ENCODE data around the gene DGCR2. TPM values are rescaled to one million over a fixed set of nuclear protein-coding genes. Genes with fewer than 3 reads are reported as not detected.

The DGCR2 gene
- polyA plus RNA-seq, 1 donor (not counting 4 experiments of a cell fraction or from before 2014, with no cell fraction given) = 23.2 TPM

- Histone ChIP-seq H3K9ac (ENCODE audit: control insufficient read depth, extremely low read depth, insufficient read depth, low read length) (no peak overlapping the region), H4K20me1 (ENCODE audit: control insufficient read depth, extremely low read depth, insufficient read depth, low read length) (peaks cover 2% of the 10 kb centered on the region), H3K27me3 (ENCODE audit: control insufficient read depth, extremely low read depth, insufficient read depth, low read length) (no peaks in the 10 kb centered on the region), H3K9me1 (ENCODE audit: control insufficient read depth, extremely low read depth, insufficient read depth, low read length) (no peaks in the 10 kb centered on the region), H3K79me2 (ENCODE audit: control insufficient read depth, insufficient read depth, low read length) (peaks cover 2% of the 10 kb centered on the region), H3K9me3 (ENCODE audit: control insufficient read depth, low read depth, low read length) (no peaks in the 10 kb centered on the region), H3K4me2 (ENCODE audit: control insufficient read depth, extremely low read depth, insufficient read depth, low read depth, low read length) (no peak overlapping the region), H3K27ac (ENCODE audit: control insufficient read depth, insufficient read depth, low read length) (no peak overlapping the region), H3K36me3 (ENCODE audit: control insufficient read depth in 2 of 2, extremely low read depth in 1 of 2, insufficient read depth in 2 of 2, low read length in 2 of 2) (peaks cover 5 to 7% of the 10 kb centered on the region in 2 experiments), H3K4me3 (ENCODE audit: control insufficient read depth in 2 of 3, extremely low read depth in 1 of 3, insufficient read depth in 2 of 3, low read depth in 1 of 3, low read length in 3 of 3) (no peak overlapping the region), H3K4me1 (ENCODE audit: control insufficient read depth, extremely low read depth, insufficient read depth, low read length) (peaks cover 2% of the 10 kb centered on the region), H2AFZ (ENCODE audit: control insufficient read depth, low read length) (no peak overlapping the region)
- FAIRE-seq = no peak
- no peak for TF ChIP-seq EZH2 (IDR thresholded peaks at IDR 0.05; ENCODE audit: low read length)
- no peak for TF ChIP-seq CTCF (optimal IDR thresholded peaks at IDR 0.05 in 1 of 3, IDR thresholded peaks at IDR 0.05 in 1 of 3, conservative IDR thresholded peaks at IDR 0.05 in 1 of 3; ENCODE audit: extremely low read depth in 1 of 3, insufficient read depth in 2 of 3, low read length in 3 of 3)
- dilution Hi-C loops (cut with MboI; ENCODE audit: extremely low pct_ligation_motif_present, low sequenced_read_pairs) = no loop called here
- no peak for DNase-seq (ENCODE audit: low read depth, low spot score)
These were observed 40.9 kb downstream of the DGCR2 start for GRCh38 chr22:19081351-19081750.

GRCh38 chr22:19080853-19081252, 41.4 kb downstream of the DGCR2 start:
- no peaks in the 10 kb centered on the region for H3K4me1 ChIP-seq (ENCODE audit: control insufficient read depth, extremely low read depth, insufficient read depth, low read length)
- H3K4me2 ChIP-seq (ENCODE audit: control insufficient read depth, extremely low read depth, insufficient read depth, low read depth, low read length) = no peak overlapping the region
- DNase-seq (ENCODE audit: low read depth, low spot score) (no peak), FAIRE-seq (no peak)
- H3K27me3 ChIP-seq (ENCODE audit: control insufficient read depth, extremely low read depth, insufficient read depth, low read length) = no peaks in the 10 kb centered on the region
- H3K36me3 ChIP-seq (ENCODE audit: control insufficient read depth in 2 of 2, extremely low read depth in 1 of 2, insufficient read depth in 2 of 2, low read length in 2 of 2) = peaks cover 4 to 6% of the 10 kb centered on the region in 2 experiments
- peaks cover 2% of the 10 kb centered on the region for H4K20me1 ChIP-seq (ENCODE audit: control insufficient read depth, extremely low read depth, insufficient read depth, low read length)
- H2AFZ ChIP-seq (ENCODE audit: control insufficient read depth, low read length) = no peak overlapping the region
- dilution Hi-C loops (cut with MboI; ENCODE audit: extremely low pct_ligation_motif_present, low sequenced_read_pairs) = no loop called here
- no peak overlapping the region for H3K4me3 ChIP-seq (ENCODE audit: control insufficient read depth in 2 of 3, extremely low read depth in 1 of 3, insufficient read depth in 2 of 3, low read depth in 1 of 3, low read length in 3 of 3)
- H3K9me1 ChIP-seq (ENCODE audit: control insufficient read depth, extremely low read depth, insufficient read depth, low read length) = no peaks in the 10 kb centered on the region
- no peak for TF ChIP-seq CTCF (optimal IDR thresholded peaks at IDR 0.05 in 1 of 3, IDR thresholded peaks at IDR 0.05 in 1 of 3, conservative IDR thresholded peaks at IDR 0.05 in 1 of 3; ENCODE audit: extremely low read depth in 1 of 3, insufficient read depth in 2 of 3, low read length in 3 of 3)
- TF ChIP-seq EZH2 (IDR thresholded peaks at IDR 0.05; ENCODE audit: low read length) = no peak
- no peak overlapping the region for H3K27ac ChIP-seq (ENCODE audit: control insufficient read depth, insufficient read depth, low read length)
- H3K79me2 ChIP-seq (ENCODE audit: control insufficient read depth, insufficient read depth, low read length) = peaks cover 2% of the 10 kb centered on the region
- H3K9me3 ChIP-seq (ENCODE audit: control insufficient read depth, low read depth, low read length) = no peaks in the 10 kb centered on the region
- H3K9ac ChIP-seq (ENCODE audit: control insufficient read depth, extremely low read depth, insufficient read depth, low read length) = no peak overlapping the region
